H9 (cell line): ENCODE data around the gene SPIB. TPM values are rescaled to one million over a fixed set of nuclear protein-coding genes. Genes with fewer than 3 reads are reported as not detected.

ENCODE experiments used
- DNase-seq: peaks from one replicate; pipeline ENCODE4 v3.0.0-alpha.2; 2017
- H2AFZ ChIP-seq: one replicate; pipeline ENCODE4 v1.6.1; 2013; ENCODE audit warnings: mild to moderate bottlenecking, low read length, control low read depth, moderate library complexity
- H2AK5ac ChIP-seq: 2 replicates; pipeline ENCODE4 v1.6.1; 2013; ENCODE audit warnings: low read length, control low read depth, mixed read lengths; ENCODE audit not compliant: insufficient read length
- H2BK120ac ChIP-seq: one replicate; pipeline ENCODE4 v1.6.1; 2013; ENCODE audit warnings: low read depth, mild to moderate bottlenecking, low read length, control low read depth, inconsistent platforms; ENCODE audit not compliant: poor library complexity, severe bottlenecking
- H2BK12ac ChIP-seq: 2 replicates; pipeline ENCODE4 v1.6.1; 2013; ENCODE audit warnings: low read length, control low read depth, mixed read lengths, low read depth; ENCODE audit not compliant: insufficient read length
- H2BK15ac ChIP-seq: 2 replicates; pipeline ENCODE4 v1.6.1; 2013; ENCODE audit warnings: low read depth, low read length, control low read depth
- H2BK20ac ChIP-seq: one replicate; pipeline ENCODE4 v1.6.1; 2013; ENCODE audit warnings: low read depth, mild to moderate bottlenecking, low read length, control low read depth, inconsistent platforms; ENCODE audit not compliant: poor library complexity, severe bottlenecking
- H2BK5ac ChIP-seq: 2 replicates; pipeline ENCODE4 v1.6.1; 2013; ENCODE audit warnings: low read length, control low read depth, mixed read lengths; ENCODE audit not compliant: insufficient read length
- H3K14ac ChIP-seq: 2 replicates; pipeline ENCODE4 v1.6.1; 2013; ENCODE audit warnings: low read length, control low read depth; ENCODE audit not compliant: insufficient read depth
- H3K18ac ChIP-seq: 2 replicates; pipeline ENCODE4 v1.6.1; 2013; ENCODE audit warnings: low read depth, mild to moderate bottlenecking, mixed read lengths, low read length, control low read depth; ENCODE audit not compliant: insufficient read length
- H3K23ac ChIP-seq: 2 replicates; pipeline ENCODE4 v1.6.1; 2013; ENCODE audit warnings: low read length, control low read depth, mixed read lengths, low read depth; ENCODE audit not compliant: insufficient read length
- H3K23me2 ChIP-seq: 2 replicates; pipeline ENCODE4 v1.6.1; 2013; ENCODE audit warnings: low read depth, mild to moderate bottlenecking, mixed read lengths, low read length, control low read depth; ENCODE audit not compliant: insufficient read length, poor library complexity, severe bottlenecking
- H3K27ac ChIP-seq: 2 replicates; pipeline ENCODE4 v1.5.1; 2013; ENCODE audit warnings: low read length, control low read depth, mixed read lengths, low read depth; ENCODE audit not compliant: insufficient read length
- H3K27me3 ChIP-seq: 2 replicates; pipeline ENCODE4 v1.6.1; 2013; ENCODE audit warnings: low read length, control low read depth, inconsistent platforms; ENCODE audit not compliant: insufficient read depth
- H3K4ac ChIP-seq: 2 replicates; pipeline ENCODE4 v1.6.1; 2013; ENCODE audit warnings: low read depth, mild to moderate bottlenecking, control low read depth, inconsistent platforms, low read length, moderate library complexity
- H3K4me1 ChIP-seq: 2 replicates; pipeline ENCODE4 v1.6.1; 2013; ENCODE audit warnings: low read length, control low read depth, inconsistent platforms; ENCODE audit not compliant: insufficient read depth
- H3K4me2 ChIP-seq: 2 replicates; pipeline ENCODE4 v1.6.1; 2013; ENCODE audit warnings: low read length, control low read depth, mixed read lengths; ENCODE audit not compliant: insufficient read length, insufficient read depth
- H3K56ac ChIP-seq: 2 replicates; pipeline ENCODE4 v1.6.1; 2013; ENCODE audit warnings: low read depth, mild to moderate bottlenecking, mixed read lengths, low read length, control low read depth; ENCODE audit not compliant: insufficient read length
- H3K79me1 ChIP-seq: 2 replicates; pipeline ENCODE4 v1.6.1; 2013; ENCODE audit warnings: low read depth, mild to moderate bottlenecking, moderate library complexity, low read length, control low read depth, inconsistent platforms; ENCODE audit not compliant: insufficient read depth, poor library complexity, severe bottlenecking
- H3K79me2 ChIP-seq: 2 replicates; pipeline ENCODE4 v1.6.1; 2013; ENCODE audit warnings: low read length, control low read depth, inconsistent platforms; ENCODE audit not compliant: insufficient read depth
- H3K9ac ChIP-seq: 2 replicates; pipeline ENCODE4 v1.6.1; 2013; ENCODE audit warnings: low read length, control low read depth, mixed read lengths; ENCODE audit not compliant: insufficient read length; ENCODE audit errors: extremely low read depth
- H3K9me3 ChIP-seq: one replicate; pipeline ENCODE4 v1.6.1; 2013; ENCODE audit warnings: low read depth, low read length, inconsistent platforms; ENCODE audit not compliant: control insufficient read depth
- H3T11ph ChIP-seq: one replicate; pipeline ENCODE4 v1.6.1; 2013; ENCODE audit warnings: mild to moderate bottlenecking, low read length, control low read depth, inconsistent platforms
- H4K20me1 ChIP-seq: one replicate; pipeline ENCODE4 v1.6.1; 2013; ENCODE audit not compliant: control insufficient read depth, insufficient read length, insufficient read depth
- H4K5ac ChIP-seq: 2 replicates; pipeline ENCODE4 v1.6.1; 2013; ENCODE audit warnings: low read depth, mild to moderate bottlenecking, mixed read lengths, low read length, control low read depth; ENCODE audit not compliant: insufficient read length
- H4K8ac ChIP-seq: replicated peaks from 2 replicates; pipeline ENCODE4 v1.6.1; 2013; ENCODE audit warnings: low read length, control low read depth, mixed read lengths, low read depth; ENCODE audit not compliant: insufficient read length
- H4K91ac ChIP-seq: 2 replicates; pipeline ENCODE4 v1.6.1; 2013; ENCODE audit warnings: low read depth, mild to moderate bottlenecking, moderate library complexity, mixed read lengths, low read length, control low read depth; ENCODE audit not compliant: insufficient read length
- H3K27ac Mint-ChIP-seq, 3 experiments: 2 replicates in 2 of 3; 3 replicates in 1 of 3; pipeline ENCODE4 v1.8.0; 2020 to 2021; ENCODE audit warnings: mixed read lengths in 3 of 3, mild to moderate bottlenecking in 1 of 3, moderate library complexity in 1 of 3
- H3K27me3 Mint-ChIP-seq: 2 replicates; pipeline ENCODE4 v1.8.0; 2021; ENCODE audit warnings: low read depth, mild to moderate bottlenecking, moderate library complexity, mixed read lengths
- H3K36me3 Mint-ChIP-seq, 3 experiments: 2 replicates in 2 of 3; 3 replicates in 1 of 3; pipeline ENCODE4 v1.8.0; 2020 to 2021; ENCODE audit warnings: low read depth in 3 of 3, mixed read lengths in 3 of 3; ENCODE audit not compliant: insufficient read depth in 1 of 3
- H3K4me1 Mint-ChIP-seq, 2 experiments: 2 replicates each; pipeline ENCODE4 v1.8.0; 2020; ENCODE audit warnings: mixed read lengths in 2 of 2
- H3K4me3 Mint-ChIP-seq, 2 experiments: 2 replicates in 1 of 2; 3 replicates in 1 of 2; pipeline ENCODE4 v1.8.0; 2020 to 2021; ENCODE audit warnings: mild to moderate bottlenecking in 2 of 2, mixed read lengths in 2 of 2, moderate library complexity in 1 of 2
- H3K9me3 Mint-ChIP-seq, 2 experiments: 2 replicates in 1 of 2; 3 replicates in 1 of 2; pipeline ENCODE4 v1.8.0; 2020; ENCODE audit warnings: mild to moderate bottlenecking in 2 of 2, mixed read lengths in 2 of 2, moderate library complexity in 1 of 2
- WGBS: extraction: QIAGEN DNeasy Blood & Tissue Kit; methylation state at CpG from one replicate; pipeline ENCODE4 v1.1.7; 2013; ENCODE audit warnings: missing lambda C conversion rate, low lambda C conversion rate, mixed read lengths; ENCODE audit not compliant: insufficient read length; ENCODE audit errors: extremely low coverage; 5-methylcytosine and 5-hydroxymethylcytosine counted together
- total RNA-seq: library from RNA; stranded (reverse); gene quantifications from 2 replicates; pipeline ENCODE4 v1.2.1, GENCODE V29; 2021
- TF ChIP-seq, protein P1 (sequence below): fragments of 200-600 bp; sonication (generic); conservative IDR thresholded peaks from 3 replicates; pipeline ENCODE4 v1.8.0; 2021; ENCODE audit warnings: antibody characterized with exemption, mild to moderate bottlenecking

Gene SPIB
- total RNA-seq, 1 experiment from 2014 or later, result 33.3 TPM

DNA sequence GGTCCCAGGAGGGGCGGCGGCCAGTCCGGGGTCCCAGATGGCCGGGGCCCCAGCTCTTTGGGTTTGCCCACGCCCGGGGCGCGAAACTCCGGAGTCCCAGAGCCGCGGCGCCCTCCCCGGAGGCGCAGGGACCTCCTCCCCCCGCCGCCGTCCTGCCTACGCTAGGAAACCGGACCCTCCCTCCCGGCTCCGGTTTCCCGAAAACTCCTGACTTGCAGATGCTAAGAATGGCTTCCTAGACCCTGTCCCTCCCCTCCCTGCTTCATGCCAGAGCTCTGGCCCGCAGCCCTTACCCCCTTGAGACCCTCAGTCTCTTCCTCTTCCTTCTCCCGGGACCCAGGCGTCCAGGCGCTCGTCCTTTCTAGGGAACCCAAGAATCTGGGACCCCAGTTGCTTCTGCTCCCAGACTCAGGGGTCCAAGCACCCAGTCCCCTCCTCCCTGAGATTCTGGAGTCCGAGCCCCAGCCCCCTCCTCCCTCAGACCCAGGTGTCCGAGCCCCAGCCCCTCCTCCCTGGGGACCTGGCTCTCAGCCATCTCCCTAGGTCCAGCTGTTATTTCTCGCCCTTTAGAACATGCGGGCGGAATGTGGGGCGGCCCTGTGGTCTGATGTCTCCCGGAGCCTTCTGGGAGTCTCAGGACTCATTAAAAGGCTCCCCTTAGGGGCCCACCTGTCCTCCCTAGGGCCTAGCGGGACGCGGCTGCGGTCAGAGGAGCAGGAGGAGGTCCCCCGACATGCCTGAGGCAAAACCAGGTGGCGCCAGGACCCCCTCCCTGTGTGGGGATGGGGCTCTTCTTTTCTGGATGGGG lies 13.7 kb downstream of the SPIB start, which contains the start of gene MYBPC2:
TSS of gene MYBPC2 (plus strand) at position 672 of the 808 bp plus-strand sequence. CDS start at position 734, 62 bp downstream.
- Mint-ChIP-seq H3K4me1 (peaks cover 26 to 33% of the 10 kb centered on the region in 2 experiments), H3K27ac (peak within 1 kb of the TSS; percentile 88 to 97 (median 95); a peak in 6 of 7 replicates), H3K4me3 (peak within 1 kb of the TSS; percentile 75 to 88), H3K27me3 (peaks cover 8% of the 10 kb centered on the region), H3K9me3 (no peaks in the 10 kb centered on the region), H3K36me3 (peaks cover 0 to 2% (median 0%) of the 10 kb centered on the region in 3 experiments; a peak in 2 of 7 replicates)
- Histone ChIP-seq H3K23me2 (peaks cover 12% of the 10 kb centered on the region), H2BK12ac (no peak within 1 kb of the TSS), H4K8ac (no peak within 1 kb of the TSS), H3K56ac (no peak within 1 kb of the TSS), H2BK15ac (no peak within 1 kb of the TSS), H3K18ac (peak within 1 kb of the TSS; percentile 57), H3K4me1 (peaks cover 3% of the 10 kb centered on the region; the same call in 1 of the 2 replicates), H3T11ph (no peak within 1 kb of the TSS), H3K4ac (no peak within 1 kb of the TSS), H4K20me1 (no peaks in the 10 kb centered on the region), H3K23ac (no peak within 1 kb of the TSS), H3K27me3 (no peaks in the 10 kb centered on the region), H2AFZ (no peak within 1 kb of the TSS), H4K5ac (no peak within 1 kb of the TSS), H3K14ac (peak within 1 kb of the TSS; percentile 87), H3K27ac (no peak within 1 kb of the TSS), H3K9me3 (no peaks in the 10 kb centered on the region), H4K91ac (no peak within 1 kb of the TSS), H2AK5ac (no peak within 1 kb of the TSS), H3K9ac (peak within 1 kb of the TSS; percentile 65), H3K79me1 (no peaks in the 10 kb centered on the region), H2BK120ac (no peak within 1 kb of the TSS), H2BK5ac (no peak within 1 kb of the TSS), H3K4me2 (peak within 1 kb of the TSS; percentile 90), H2BK20ac (no peak within 1 kb of the TSS), H3K79me2 (no peaks in the 10 kb centered on the region)
- TF ChIP-seq, protein P1, sequence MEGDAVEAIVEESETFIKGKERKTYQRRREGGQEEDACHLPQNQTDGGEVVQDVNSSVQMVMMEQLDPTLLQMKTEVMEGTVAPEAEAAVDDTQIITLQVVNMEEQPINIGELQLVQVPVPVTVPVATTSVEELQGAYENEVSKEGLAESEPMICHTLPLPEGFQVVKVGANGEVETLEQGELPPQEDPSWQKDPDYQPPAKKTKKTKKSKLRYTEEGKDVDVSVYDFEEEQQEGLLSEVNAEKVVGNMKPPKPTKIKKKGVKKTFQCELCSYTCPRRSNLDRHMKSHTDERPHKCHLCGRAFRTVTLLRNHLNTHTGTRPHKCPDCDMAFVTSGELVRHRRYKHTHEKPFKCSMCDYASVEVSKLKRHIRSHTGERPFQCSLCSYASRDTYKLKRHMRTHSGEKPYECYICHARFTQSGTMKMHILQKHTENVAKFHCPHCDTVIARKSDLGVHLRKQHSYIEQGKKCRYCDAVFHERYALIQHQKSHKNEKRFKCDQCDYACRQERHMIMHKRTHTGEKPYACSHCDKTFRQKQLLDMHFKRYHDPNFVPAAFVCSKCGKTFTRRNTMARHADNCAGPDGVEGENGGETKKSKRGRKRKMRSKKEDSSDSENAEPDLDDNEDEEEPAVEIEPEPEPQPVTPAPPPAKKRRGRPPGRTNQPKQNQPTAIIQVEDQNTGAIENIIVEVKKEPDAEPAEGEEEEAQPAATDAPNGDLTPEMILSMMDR, result no peak
- no peak for DNase-seq
- WGBS, result no CpG with 5 or more reads among the region's 40 CpGs
